Measurements from ENCODE around the gene MLLT3.

- TF ChIP-seq, protein P1, sequence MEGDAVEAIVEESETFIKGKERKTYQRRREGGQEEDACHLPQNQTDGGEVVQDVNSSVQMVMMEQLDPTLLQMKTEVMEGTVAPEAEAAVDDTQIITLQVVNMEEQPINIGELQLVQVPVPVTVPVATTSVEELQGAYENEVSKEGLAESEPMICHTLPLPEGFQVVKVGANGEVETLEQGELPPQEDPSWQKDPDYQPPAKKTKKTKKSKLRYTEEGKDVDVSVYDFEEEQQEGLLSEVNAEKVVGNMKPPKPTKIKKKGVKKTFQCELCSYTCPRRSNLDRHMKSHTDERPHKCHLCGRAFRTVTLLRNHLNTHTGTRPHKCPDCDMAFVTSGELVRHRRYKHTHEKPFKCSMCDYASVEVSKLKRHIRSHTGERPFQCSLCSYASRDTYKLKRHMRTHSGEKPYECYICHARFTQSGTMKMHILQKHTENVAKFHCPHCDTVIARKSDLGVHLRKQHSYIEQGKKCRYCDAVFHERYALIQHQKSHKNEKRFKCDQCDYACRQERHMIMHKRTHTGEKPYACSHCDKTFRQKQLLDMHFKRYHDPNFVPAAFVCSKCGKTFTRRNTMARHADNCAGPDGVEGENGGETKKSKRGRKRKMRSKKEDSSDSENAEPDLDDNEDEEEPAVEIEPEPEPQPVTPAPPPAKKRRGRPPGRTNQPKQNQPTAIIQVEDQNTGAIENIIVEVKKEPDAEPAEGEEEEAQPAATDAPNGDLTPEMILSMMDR (IDR thresholded peaks at IDR 0.05), result no peak
- no peak for TF ChIP-seq POLR2A (IDR thresholded peaks at IDR 0.05)
- no peak for TF ChIP-seq EP300 (IDR thresholded peaks at IDR 0.05)
Observed at GRCh38 chr9:20564650-20565049, 57.6 kb downstream of the MLLT3 start.
